SU-DHL-6 (cell line): Measurements from ENCODE around the gene RNASE9.

Experiments used
- H2AFZ ChIP-seq: fragments of 200-600 bp; sonication (generic); 2 replicates; pipeline ENCODE4 v1.6.1; 2014; ENCODE audit warnings: low read depth, mild to moderate bottlenecking, moderate library complexity, mixed read lengths, antibody characterized with exemption, low read length; ENCODE audit not compliant: severe bottlenecking
- H3F3A ChIP-seq: fragments of 200-600 bp; shearing (Covaris generic); 2 replicates; pipeline ENCODE4 v1.6.0; 2016; ENCODE audit warnings: antibody characterized with exemption, mild to moderate bottlenecking; ENCODE audit not compliant: insufficient read depth
- H3K27ac ChIP-seq: fragments of 200-600 bp; sonication (generic); 2 replicates; pipeline ENCODE4 v1.5.1; 2016; ENCODE audit warnings: low read depth, mild to moderate bottlenecking, low read length, moderate library complexity, mixed read lengths
- H3K27me3 ChIP-seq: fragments of 200-600 bp; sonication (generic), shearing (Covaris generic); 2 replicates; pipeline ENCODE4 v1.6.0; 2014; ENCODE audit warnings: mild to moderate bottlenecking, low read length
- H3K36me3 ChIP-seq: fragments of 200-600 bp; sonication (generic); 2 replicates; pipeline ENCODE4 v1.6.1; 2014; ENCODE audit warnings: mild to moderate bottlenecking, low read length, mixed read lengths
- H3K4me2 ChIP-seq: fragments of 300-600, 200-600 bp; shearing (Covaris generic), sonication (generic); 2 replicates; pipeline ENCODE4 v1.6.0; 2014; ENCODE audit warnings: low read length, low read depth, mild to moderate bottlenecking; ENCODE audit not compliant: poor library complexity, severe bottlenecking
- H3K4me3 ChIP-seq: fragments of 200-600 bp; sonication (generic); 2 replicates; pipeline ENCODE4 v1.5.1; 2014; ENCODE audit warnings: antibody characterized with exemption, low read length, mild to moderate bottlenecking, mixed read lengths; ENCODE audit not compliant: insufficient read depth, poor library complexity, severe bottlenecking
- H3K79me2 ChIP-seq: fragments of 200-600 bp; sonication (generic); 2 replicates; pipeline ENCODE4 v1.6.1; 2014; ENCODE audit warnings: mild to moderate bottlenecking, low read length, moderate library complexity; ENCODE audit not compliant: insufficient read depth
- H3K9ac ChIP-seq: fragments of 200-600 bp; sonication (generic); 2 replicates; pipeline ENCODE4 v1.7.0; 2014; ENCODE audit warnings: mild to moderate bottlenecking, low read length
- H3K9me2 ChIP-seq: fragments of 200-600 bp; sonication (generic); replicated peaks from 2 replicates; pipeline ENCODE4 v1.6.1; 2014; ENCODE audit warnings: low read length; ENCODE audit not compliant: insufficient read depth
- H3K9me3 ChIP-seq: fragments of 200-600 bp; sonication (generic); 2 replicates; pipeline ENCODE4 v1.6.1; 2014; ENCODE audit warnings: low read length, mixed read lengths; ENCODE audit not compliant: insufficient read depth
- H4K20me1 ChIP-seq: fragments of 200-600 bp; sonication (generic); 2 replicates; pipeline ENCODE4 v1.6.1; 2014; ENCODE audit warnings: low read depth, mild to moderate bottlenecking, antibody characterized with exemption, low read length, moderate library complexity, mixed read lengths
- EZH2phosphoT487 ChIP-seq: fragments of 200-600 bp; sonication (generic), shearing (Covaris generic); conservative IDR thresholded peaks from 2 replicates; pipeline ENCODE4 v1.6.1; 2018; ENCODE audit warnings: mild to moderate bottlenecking, antibody characterized with exemption, low read length, moderate library complexity, mixed read lengths
- TF ChIP-seq, protein P1 (sequence below): fragments of 200-600 bp; sonication (generic); IDR thresholded peaks from one replicate; pipeline ENCODE4 v1.5.1; 2017; ENCODE audit warnings: antibody characterized with exemption, mild to moderate bottlenecking, low read length, moderate library complexity; ENCODE audit not compliant: insufficient read depth, poor library complexity, severe bottlenecking

The RNASE9 gene

DNA sequence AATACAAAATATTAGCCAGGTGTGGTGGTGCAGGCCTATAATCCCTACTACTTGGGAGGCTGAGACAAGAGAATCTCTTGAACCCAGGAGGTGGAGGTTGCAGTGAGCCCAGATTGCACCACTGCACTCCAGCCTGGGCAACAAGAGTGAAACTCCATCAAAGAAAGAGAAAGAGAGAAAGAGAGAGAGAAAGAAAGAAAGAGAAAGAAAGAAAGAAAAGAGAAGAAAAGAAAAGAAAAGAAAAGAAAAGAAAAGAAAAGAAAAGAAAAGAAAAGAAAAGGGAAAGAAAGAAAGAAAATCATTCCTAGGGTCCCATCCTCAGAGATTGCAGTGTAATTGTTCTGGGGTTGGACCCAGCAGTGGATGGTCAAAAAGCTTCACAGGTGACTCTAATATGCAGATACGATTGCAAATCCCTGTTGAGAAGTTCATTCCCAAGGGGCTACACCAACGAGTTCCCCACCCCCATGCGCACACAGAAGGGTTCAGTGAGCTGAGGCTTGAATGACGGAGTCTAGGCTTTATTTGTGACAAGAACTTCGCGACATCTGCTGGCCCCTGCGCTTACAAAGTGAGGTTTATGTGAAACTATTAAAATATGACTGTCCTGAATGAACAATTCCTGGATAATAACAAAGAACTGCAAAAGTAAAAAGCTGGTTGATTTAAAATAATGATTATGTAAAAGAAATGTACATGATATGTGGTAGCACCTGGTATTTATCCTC lies 47.7 kb upstream of the RNASE9 start:
- H3K9ac ChIP-seq = no peak overlapping the region
- no peak overlapping the region for H3K4me3 ChIP-seq
- H3K79me2 ChIP-seq = no peaks in the 10 kb centered on the region
- TF ChIP-seq, protein P1, sequence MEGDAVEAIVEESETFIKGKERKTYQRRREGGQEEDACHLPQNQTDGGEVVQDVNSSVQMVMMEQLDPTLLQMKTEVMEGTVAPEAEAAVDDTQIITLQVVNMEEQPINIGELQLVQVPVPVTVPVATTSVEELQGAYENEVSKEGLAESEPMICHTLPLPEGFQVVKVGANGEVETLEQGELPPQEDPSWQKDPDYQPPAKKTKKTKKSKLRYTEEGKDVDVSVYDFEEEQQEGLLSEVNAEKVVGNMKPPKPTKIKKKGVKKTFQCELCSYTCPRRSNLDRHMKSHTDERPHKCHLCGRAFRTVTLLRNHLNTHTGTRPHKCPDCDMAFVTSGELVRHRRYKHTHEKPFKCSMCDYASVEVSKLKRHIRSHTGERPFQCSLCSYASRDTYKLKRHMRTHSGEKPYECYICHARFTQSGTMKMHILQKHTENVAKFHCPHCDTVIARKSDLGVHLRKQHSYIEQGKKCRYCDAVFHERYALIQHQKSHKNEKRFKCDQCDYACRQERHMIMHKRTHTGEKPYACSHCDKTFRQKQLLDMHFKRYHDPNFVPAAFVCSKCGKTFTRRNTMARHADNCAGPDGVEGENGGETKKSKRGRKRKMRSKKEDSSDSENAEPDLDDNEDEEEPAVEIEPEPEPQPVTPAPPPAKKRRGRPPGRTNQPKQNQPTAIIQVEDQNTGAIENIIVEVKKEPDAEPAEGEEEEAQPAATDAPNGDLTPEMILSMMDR = no peak
- TF ChIP-seq EZH2phosphoT487 = no peak
- no peaks in the 10 kb centered on the region for H4K20me1 ChIP-seq
- no peaks in the 10 kb centered on the region for H3K9me3 ChIP-seq
- no peaks in the 10 kb centered on the region for H3K9me2 ChIP-seq
- peak overlapping the region; percentile 69 for H3K4me2 ChIP-seq
- no peak overlapping the region for H2AFZ ChIP-seq
- H3F3A ChIP-seq = peaks cover 15% of the 10 kb centered on the region; the same call in 1 of the 2 replicates
- H3K27ac ChIP-seq = no peak overlapping the region
- H3K36me3 ChIP-seq = no peaks in the 10 kb centered on the region
- no peaks in the 10 kb centered on the region for H3K27me3 ChIP-seq

DNA sequence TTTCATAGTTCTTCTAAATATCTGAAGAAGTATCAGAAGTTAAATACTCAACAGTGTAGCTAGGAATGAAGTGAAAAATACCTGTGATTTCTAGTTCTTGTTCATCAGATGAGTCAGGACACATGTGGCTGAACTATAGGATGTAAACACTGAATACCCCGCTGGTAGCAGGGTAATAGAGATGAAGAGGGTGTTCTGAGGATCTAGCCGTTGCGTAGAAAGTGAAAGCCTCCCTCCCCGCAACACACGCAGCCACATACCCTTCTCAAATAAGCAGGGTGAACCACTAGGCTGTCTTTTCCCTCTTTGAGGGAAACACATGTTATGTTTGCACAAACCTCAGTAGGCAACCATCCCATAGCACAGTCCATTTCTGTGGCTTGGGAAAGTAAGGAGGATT lies 46.8 kb upstream of the RNASE9 start:
- no peak overlapping the region for H3K4me2 ChIP-seq

DNA sequence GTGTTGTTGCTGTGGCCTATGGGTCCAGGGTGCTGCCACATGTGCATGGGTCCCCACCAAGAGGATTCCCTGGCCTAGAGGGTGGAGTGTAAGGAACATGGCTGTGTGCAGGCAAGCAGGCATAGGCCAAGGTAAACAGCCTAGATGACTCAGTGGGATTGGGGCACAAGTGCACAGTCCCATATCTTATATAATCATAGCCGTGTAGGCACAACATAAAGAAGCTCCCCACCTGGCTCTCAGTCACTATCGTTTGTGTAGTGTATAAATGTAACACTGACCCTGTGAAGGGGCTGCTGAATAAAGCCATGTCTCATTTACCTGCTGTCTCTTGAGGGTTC lies 46.0 kb upstream of the RNASE9 start:
- H3K27me3 ChIP-seq = no peaks in the 10 kb centered on the region
- H3K4me3 ChIP-seq = no peak overlapping the region
- no peak overlapping the region for H2AFZ ChIP-seq
- TF ChIP-seq EZH2phosphoT487 = no peak
- TF ChIP-seq, protein P1 = no peak
- H3K79me2 ChIP-seq = no peaks in the 10 kb centered on the region
- no peaks in the 10 kb centered on the region for H3K9me3 ChIP-seq
- no peak overlapping the region for H3K9ac ChIP-seq
- no peak overlapping the region for H3K4me2 ChIP-seq
- H4K20me1 ChIP-seq = no peaks in the 10 kb centered on the region
- no peaks in the 10 kb centered on the region for H3K36me3 ChIP-seq
- H3K9me2 ChIP-seq = no peaks in the 10 kb centered on the region
- no peak overlapping the region for H3K27ac ChIP-seq
- H3F3A ChIP-seq = peaks cover under 1% of the 10 kb centered on the region; the same call in 1 of the 2 replicates

More for the DNA sequence above, 46.8 kb upstream of the RNASE9 start:
- H3K27me3 ChIP-seq = no peaks in the 10 kb centered on the region
- no peak overlapping the region for H3K9ac ChIP-seq
- no peak overlapping the region for H2AFZ ChIP-seq
- H3K36me3 ChIP-seq = no peaks in the 10 kb centered on the region
- TF ChIP-seq, protein P1 = no peak
- TF ChIP-seq EZH2phosphoT487 = no peak
- no peaks in the 10 kb centered on the region for H4K20me1 ChIP-seq
- no peaks in the 10 kb centered on the region for H3K79me2 ChIP-seq
- no peaks in the 10 kb centered on the region for H3K9me3 ChIP-seq
- no peak overlapping the region for H3K4me3 ChIP-seq
- H3F3A ChIP-seq = peaks cover 8% of the 10 kb centered on the region; the same call in 1 of the 2 replicates
- H3K9me2 ChIP-seq = no peaks in the 10 kb centered on the region
- H3K27ac ChIP-seq = no peak overlapping the region
